Measurements from ENCODE around the gene FAM43A. TPM values are rescaled to one million over a fixed set of nuclear protein-coding genes. Genes with fewer than 3 reads are reported as not detected.

The FAM43A gene
- total RNA-seq, 4 donors from 2014 or later, result 20.2 to 33.6 (median 31.9) TPM

DNA sequence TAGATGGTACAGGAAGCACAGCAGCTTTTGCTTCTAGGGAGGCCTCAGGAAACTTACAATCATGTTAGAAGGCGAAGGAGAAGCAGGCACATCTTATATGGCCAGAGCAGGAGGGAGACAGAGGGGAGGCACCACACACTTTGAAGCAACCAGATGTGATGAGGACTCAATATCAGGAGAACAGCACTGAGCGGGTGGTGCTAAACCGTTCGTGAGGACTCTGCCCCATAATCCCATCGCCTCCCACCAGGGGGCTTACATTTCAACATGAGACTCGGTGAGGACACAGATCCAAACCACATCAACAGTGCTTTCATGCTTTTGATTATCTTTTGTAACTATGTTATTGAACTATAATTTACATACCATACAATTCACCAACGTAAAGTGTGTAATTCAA is 44.9 kb upstream of the FAM43A start:
- H3K36me3 ChIP-seq, result peaks cover 7 to 67% (median 22%) of the 10 kb centered on the region in 3 donors

DNA sequence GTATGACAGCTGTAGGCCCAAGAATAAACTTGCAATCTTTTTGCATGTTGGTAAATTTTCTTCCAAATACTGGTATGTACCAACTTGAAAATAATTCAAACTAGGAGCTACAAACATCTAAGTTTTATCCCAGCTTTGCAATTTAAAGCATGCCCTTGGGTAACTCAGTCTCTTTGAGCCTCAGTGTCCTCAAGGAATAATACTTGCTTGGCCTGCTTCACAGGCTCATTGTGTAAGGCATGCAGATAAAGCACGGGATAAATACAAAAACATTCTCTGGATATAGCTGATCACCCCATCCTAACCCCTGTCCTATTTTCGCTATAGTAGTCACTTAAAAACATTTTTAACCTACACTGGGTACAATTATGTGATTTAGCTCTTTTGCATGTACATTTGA is 42.9 kb upstream of the FAM43A start:
- Histone ChIP-seq H3K36me3 (peaks cover 7 to 86% (median 29%) of the 10 kb centered on the region in 3 donors), H3K27me3 (no peaks in the 10 kb centered on the region), H3K27ac (no peak overlapping the region), H3K4me3 (no peak overlapping the region), H3K4me1 (peaks cover 0 to 4% (median 0%) of the 10 kb centered on the region in 3 donors), H3K9me3 (no peaks in the 10 kb centered on the region)
- no peak for TF ChIP-seq POLR2A (IDR thresholded peaks at IDR 0.05)
- TF ChIP-seq, protein P1, sequence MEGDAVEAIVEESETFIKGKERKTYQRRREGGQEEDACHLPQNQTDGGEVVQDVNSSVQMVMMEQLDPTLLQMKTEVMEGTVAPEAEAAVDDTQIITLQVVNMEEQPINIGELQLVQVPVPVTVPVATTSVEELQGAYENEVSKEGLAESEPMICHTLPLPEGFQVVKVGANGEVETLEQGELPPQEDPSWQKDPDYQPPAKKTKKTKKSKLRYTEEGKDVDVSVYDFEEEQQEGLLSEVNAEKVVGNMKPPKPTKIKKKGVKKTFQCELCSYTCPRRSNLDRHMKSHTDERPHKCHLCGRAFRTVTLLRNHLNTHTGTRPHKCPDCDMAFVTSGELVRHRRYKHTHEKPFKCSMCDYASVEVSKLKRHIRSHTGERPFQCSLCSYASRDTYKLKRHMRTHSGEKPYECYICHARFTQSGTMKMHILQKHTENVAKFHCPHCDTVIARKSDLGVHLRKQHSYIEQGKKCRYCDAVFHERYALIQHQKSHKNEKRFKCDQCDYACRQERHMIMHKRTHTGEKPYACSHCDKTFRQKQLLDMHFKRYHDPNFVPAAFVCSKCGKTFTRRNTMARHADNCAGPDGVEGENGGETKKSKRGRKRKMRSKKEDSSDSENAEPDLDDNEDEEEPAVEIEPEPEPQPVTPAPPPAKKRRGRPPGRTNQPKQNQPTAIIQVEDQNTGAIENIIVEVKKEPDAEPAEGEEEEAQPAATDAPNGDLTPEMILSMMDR (IDR thresholded peaks at IDR 0.05), result no peak
- no peak for DNase-seq
- 85 to 90% methylated on average over 2 of the region's 2 CpGs for WGBS, 2 donors
- intact Hi-C loops (cut with DNase I), result no loop called here

More for the DNA sequence above, 44.9 kb upstream of the FAM43A start:
- Histone ChIP-seq H3K4me3 (no peak overlapping the region), H3K27ac (peak overlapping the region in 3 of 4 donors; percentile 45 to 60 (median 59)), H3K4me1 (peaks cover 0 to 11% (median 0%) of the 10 kb centered on the region in 3 donors), H3K9me3 (no peaks in the 10 kb centered on the region), H3K27me3 (no peaks in the 10 kb centered on the region)
- DNase-seq, result no peak
- intact Hi-C loops (cut with DNase I), result no loop called here
- 74 to 80% methylated on average over 6 to 7 of the region's 7 CpGs for WGBS, 2 donors
- TF ChIP-seq, protein P1 (IDR thresholded peaks at IDR 0.05), result no peak
- no peak for TF ChIP-seq POLR2A (IDR thresholded peaks at IDR 0.05)

DNA sequence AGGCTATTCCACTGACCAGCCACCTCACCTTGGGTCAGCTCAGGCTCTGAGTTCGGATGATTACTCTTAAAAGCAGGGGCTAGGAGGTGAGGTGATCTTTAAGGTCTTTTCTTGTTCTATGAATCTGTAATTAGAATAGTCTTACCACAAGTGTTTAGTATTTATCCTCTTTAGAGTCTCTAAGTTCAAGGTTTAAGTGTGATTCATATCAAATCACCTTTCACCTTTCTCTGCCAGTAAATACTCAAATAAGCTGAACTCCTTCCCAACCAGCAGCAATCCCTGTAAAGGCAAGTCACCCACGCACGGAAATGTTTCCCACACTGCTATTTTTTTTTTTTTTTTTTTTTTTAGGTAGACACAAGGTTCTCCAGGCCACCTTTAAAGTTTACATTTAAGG is 37.9 kb upstream of the FAM43A start:
- DNase-seq, result no peak
- Histone ChIP-seq H3K4me1 (no peaks in the 10 kb centered on the region), H3K36me3 (peaks cover 8 to 99% (median 36%) of the 10 kb centered on the region in 3 donors), H3K27me3 (no peaks in the 10 kb centered on the region), H3K9me3 (no peaks in the 10 kb centered on the region), H3K4me3 (no peak overlapping the region), H3K27ac (no peak overlapping the region)
- intact Hi-C loops (cut with DNase I), result no loop called here
- 80 to 81% methylated on average over 3 of the region's 3 CpGs for WGBS, 2 donors
- TF ChIP-seq, protein P1 (IDR thresholded peaks at IDR 0.05), result no peak
- no peak for TF ChIP-seq POLR2A (IDR thresholded peaks at IDR 0.05)

DNA sequence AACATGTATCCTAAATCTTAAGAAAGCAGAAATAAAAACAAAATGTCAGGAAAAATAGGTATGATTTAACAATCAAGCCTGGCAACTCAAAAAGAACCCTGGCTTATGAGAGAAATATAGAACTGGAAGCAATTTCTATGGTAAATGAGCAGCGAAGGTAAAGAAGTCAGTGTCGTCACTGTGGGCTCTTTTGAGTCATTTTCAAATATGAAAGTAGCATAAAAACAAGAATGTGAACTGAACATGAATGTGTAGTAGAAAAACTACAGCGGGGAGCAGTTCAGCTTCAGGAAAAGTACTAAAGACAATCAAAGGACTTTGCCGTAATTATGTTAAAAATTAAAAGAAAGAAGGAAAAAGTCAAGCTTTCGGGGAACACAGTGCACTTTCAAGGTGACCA is 31.2 kb upstream of the FAM43A start:
- DNase-seq, result no peak
- intact Hi-C loops (cut with DNase I), result no loop called here
- H3K27ac ChIP-seq, result peak overlapping the region in 1 of 4 donors; percentile 29
- TF ChIP-seq, protein P1 (IDR thresholded peaks at IDR 0.05), result no peak
- no peak for TF ChIP-seq POLR2A (IDR thresholded peaks at IDR 0.05)
- H3K9me3 ChIP-seq, result no peaks in the 10 kb centered on the region
- H3K4me3 ChIP-seq, result no peak overlapping the region
- 61 to 80% methylated on average over 5 of the region's 5 CpGs for WGBS, 2 donors
- peaks cover 8 to 86% (median 23%) of the 10 kb centered on the region in 3 donors for H3K36me3 ChIP-seq
- H3K4me1 ChIP-seq, result peaks cover 0 to 24% (median 0%) of the 10 kb centered on the region in 3 donors
- no peaks in the 10 kb centered on the region for H3K27me3 ChIP-seq

DNA sequence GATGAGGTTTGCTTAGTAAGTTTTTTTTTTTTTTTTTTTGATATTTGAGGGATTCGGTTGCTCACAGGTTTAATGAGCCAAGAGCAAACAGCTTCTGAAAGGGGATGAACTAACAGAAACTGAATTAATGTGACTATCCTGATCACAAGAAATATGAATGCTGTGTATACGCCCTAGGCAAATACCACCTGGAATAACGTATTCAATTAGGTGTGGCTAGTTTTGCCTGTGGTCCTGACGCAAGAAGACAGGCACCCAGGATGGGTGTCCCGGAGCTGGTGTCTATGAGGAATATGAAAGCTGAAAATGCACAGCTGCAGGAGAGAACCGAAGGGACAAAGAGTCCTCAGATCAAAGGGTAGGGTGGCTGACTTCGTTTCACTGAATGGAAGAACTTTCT is 28.2 kb upstream of the FAM43A start:
- Histone ChIP-seq H3K27ac (peak overlapping the region in 1 of 4 donors; percentile 34), H3K36me3 (peaks cover 3 to 85% (median 5%) of the 10 kb centered on the region in 3 donors)
- whole genome bisulfite sequencing, 2 donors, result 50 to 64% methylated on average over 7 of the region's 7 CpGs

More for the DNA sequence above, 28.2 kb upstream of the FAM43A start:
- no peak for DNase-seq
- no peaks in the 10 kb centered on the region for H3K9me3 ChIP-seq
- peaks cover 0 to 24% (median 0%) of the 10 kb centered on the region in 3 donors for H3K4me1 ChIP-seq
- no peak overlapping the region for H3K4me3 ChIP-seq
- TF ChIP-seq POLR2A (IDR thresholded peaks at IDR 0.05), result no peak
- TF ChIP-seq, protein P1 (IDR thresholded peaks at IDR 0.05), result no peak
- H3K27me3 ChIP-seq, result no peaks in the 10 kb centered on the region
- intact Hi-C loops (cut with DNase I), result no loop called here

All from esophagus squamous epithelium (tissue), 5 donors.